AG09309 (cell line): ENCODE measurements around the gene NADSYN1.

ENCODE experiments used
- DNase-seq: peaks from one replicate; pipeline ENCODE4 v3.0.0-alpha.2; 2010; ENCODE audit warnings: low read depth
- H3K4me3 ChIP-seq: 2 replicates; pipeline ENCODE4 v1.5.1; 2011; ENCODE audit warnings: mild to moderate bottlenecking, low read depth, low read length, moderate library complexity; ENCODE audit not compliant: control insufficient read depth
- CTCF ChIP-seq: IDR thresholded peaks from 2 replicates; pipeline ENCODE4 v1.5.1; 2011; ENCODE audit warnings: mild to moderate bottlenecking, low read depth, low read length, inconsistent platforms; ENCODE audit not compliant: insufficient read depth, control insufficient read depth; ENCODE audit errors: missing control alignments

The NADSYN1 gene

GRCh38 chr11:71489311-71490043 lies 36.5 kb downstream of the NADSYN1 start:
- no peak for DNase-seq
- TF ChIP-seq CTCF = no peak
- no peak overlapping the region for H3K4me3 ChIP-seq

GRCh38 chr11:71490044-71490730 lies 37.2 kb downstream of the NADSYN1 start:
- no peak overlapping the region for H3K4me3 ChIP-seq
- TF ChIP-seq CTCF = no peak
- DNase-seq = no peak

GRCh38 chr11:71490731-71491390 lies 37.9 kb downstream of the NADSYN1 start:
- no peak for TF ChIP-seq CTCF
- no peak for DNase-seq
- no peak overlapping the region for H3K4me3 ChIP-seq

- TF ChIP-seq CTCF = no peak
- H3K4me3 ChIP-seq = no peak overlapping the region
- no peak for DNase-seq
Observed at GRCh38 chr11:71491531-71491930, 38.5 kb downstream of the NADSYN1 start.

GRCh38 chr11:71491940-71492339 lies 38.9 kb downstream of the NADSYN1 start:
- H3K4me3 ChIP-seq = no peak overlapping the region
- no peak for DNase-seq
- no peak for TF ChIP-seq CTCF

GRCh38 chr11:71495286-71496230 lies 42.6 kb downstream of the NADSYN1 start:
- TF ChIP-seq CTCF = no peak
- no peak for DNase-seq

More at GRCh38 chr11:71495286-71496230, 42.6 kb downstream of the NADSYN1 start:
- H3K4me3 ChIP-seq = no peak overlapping the region
